ENCODE data around the gene TPSB2. TPM values are rescaled to one million over a fixed set of nuclear protein-coding genes. Genes with fewer than 3 reads are reported as not detected.

The TPSB2 gene
- total and polyA plus RNA-seq, 2 experiments from 2014 or later: not detected

DNA sequence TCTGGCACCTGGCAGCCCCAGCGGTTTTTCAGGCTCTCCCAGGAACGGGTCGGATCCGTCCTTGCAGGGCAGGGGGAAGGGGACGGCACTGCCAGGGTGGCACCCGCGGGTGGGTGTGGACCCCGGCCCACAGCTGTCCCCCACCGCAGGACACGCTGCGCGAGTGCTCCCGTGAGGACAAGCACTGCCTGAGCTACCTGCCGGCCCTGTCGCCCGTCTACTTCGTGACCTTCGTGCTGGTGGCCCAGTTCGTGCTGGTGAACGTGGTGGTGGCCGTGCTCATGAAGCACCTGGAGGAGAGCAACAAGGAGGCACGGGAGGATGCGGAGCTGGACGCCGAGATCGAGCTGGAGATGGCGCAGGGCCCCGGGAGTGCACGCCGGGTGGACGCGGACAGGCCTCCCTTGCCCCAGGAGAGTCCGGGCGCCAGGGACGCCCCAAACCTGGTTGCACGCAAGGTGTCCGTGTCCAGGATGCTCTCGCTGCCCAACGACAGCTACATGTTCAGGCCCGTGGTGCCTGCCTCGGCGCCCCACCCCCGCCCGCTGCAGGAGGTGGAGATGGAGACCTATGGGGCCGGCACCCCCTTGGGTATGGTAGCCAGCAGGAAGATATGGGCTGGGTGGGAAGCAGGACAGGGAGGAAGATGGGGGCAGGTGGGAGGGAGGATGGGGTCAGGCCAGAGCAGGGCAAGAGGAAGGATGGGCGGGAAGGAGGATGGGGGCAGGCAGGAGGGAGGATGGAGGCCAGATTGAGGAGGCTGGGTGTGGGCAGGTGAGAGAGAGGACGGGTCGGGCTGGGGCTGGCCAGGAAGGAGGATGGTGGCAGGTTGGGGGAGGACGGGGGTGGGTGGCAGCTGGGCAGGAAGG, 11.7 kb downstream of the TPSB2 start:
- H3K36me3 ChIP-seq (ENCODE audit: low read depth): no peaks in the 10 kb centered on the region
- in situ Hi-C loops (cut with MboI): no loop called here
- H3K4me3 ChIP-seq: no peak overlapping the region
- no peaks in the 10 kb centered on the region for H3K79me2 ChIP-seq (ENCODE audit: insufficient read depth)
- no peaks in the 10 kb centered on the region for H3K4me1 ChIP-seq (ENCODE audit: insufficient read depth)
- H3K9me3 ChIP-seq (ENCODE audit: low read depth): no peaks in the 10 kb centered on the region
- H3K9me2 ChIP-seq (ENCODE audit: insufficient read depth): no peaks in the 10 kb centered on the region
- no peak overlapping the region for H3K27ac ChIP-seq
- 81% methylated on average over 38 to 48 of the region's 49 CpGs for WGBS, 2 experiments (ENCODE audit: low coverage in 1 of 2, low lambda C conversion rate in 2 of 2, missing lambda C conversion rate in 2 of 2)
- no peaks in the 10 kb centered on the region for H3K27me3 ChIP-seq (replicated peaks; ENCODE audit: insufficient read depth)
- H3K4me2 ChIP-seq (ENCODE audit: unreplicated experiment): no peak overlapping the region
- H4K20me1 ChIP-seq (ENCODE audit: insufficient read depth): no peaks in the 10 kb centered on the region
- H3K9ac ChIP-seq: no peak overlapping the region
- no peaks in the 10 kb centered on the region for H3F3A ChIP-seq (ENCODE audit: insufficient read depth)
- no peak for DNase-seq
- TF ChIP-seq EZH2phosphoT487 (IDR thresholded peaks at IDR 0.05; ENCODE audit: insufficient read depth, low read depth) (no peak), EZH2 (IDR thresholded peaks at IDR 0.05; ENCODE audit: insufficient read depth, poor library complexity, severe bottlenecking) (no peak)
- H2AFZ ChIP-seq: no peak overlapping the region

DNA sequence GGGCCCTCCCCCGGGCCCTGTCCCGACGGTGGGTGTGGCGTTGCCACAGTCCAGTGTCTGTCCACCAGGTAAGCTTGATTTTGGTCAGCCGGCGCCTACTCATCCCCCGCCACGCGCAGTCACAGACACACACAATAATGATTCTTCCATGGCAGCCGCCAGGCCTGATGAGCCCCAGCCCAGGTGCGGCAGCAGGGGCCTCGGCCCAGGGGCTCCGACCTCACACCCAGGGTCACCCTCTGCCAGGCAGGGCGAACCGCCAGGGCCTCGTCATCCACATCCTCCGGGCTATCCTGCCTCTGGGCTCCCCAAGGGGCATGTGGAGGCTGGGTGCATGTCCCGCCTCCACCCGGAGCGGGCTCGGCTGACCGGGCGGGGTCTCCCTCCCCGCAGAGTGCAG, 12.5 kb downstream of the TPSB2 start:
- H4K20me1 ChIP-seq (ENCODE audit: insufficient read depth): no peaks in the 10 kb centered on the region
- TF ChIP-seq EZH2phosphoT487 (IDR thresholded peaks at IDR 0.05; ENCODE audit: insufficient read depth, low read depth): no peak
- no peak for TF ChIP-seq EZH2 (IDR thresholded peaks at IDR 0.05; ENCODE audit: insufficient read depth, poor library complexity, severe bottlenecking)
- H3K9me2 ChIP-seq (ENCODE audit: insufficient read depth): no peaks in the 10 kb centered on the region
- no peak for DNase-seq
- H3K27ac ChIP-seq: no peak overlapping the region
- no peaks in the 10 kb centered on the region for H3F3A ChIP-seq (ENCODE audit: insufficient read depth)
- H3K36me3 ChIP-seq (ENCODE audit: low read depth): no peaks in the 10 kb centered on the region
- no peaks in the 10 kb centered on the region for H3K4me1 ChIP-seq (ENCODE audit: insufficient read depth)
- in situ Hi-C loops (cut with MboI): no loop called here
- no peak overlapping the region for H3K4me3 ChIP-seq
- no peaks in the 10 kb centered on the region for H3K79me2 ChIP-seq (ENCODE audit: insufficient read depth)
- H3K27me3 ChIP-seq (replicated peaks; ENCODE audit: insufficient read depth): no peaks in the 10 kb centered on the region
- no peak overlapping the region for H3K9ac ChIP-seq
- WGBS, 2 experiments (ENCODE audit: low coverage in 1 of 2, low lambda C conversion rate in 2 of 2, missing lambda C conversion rate in 2 of 2): 78 to 79% methylated on average over 23 to 24 of the region's 24 CpGs
- H2AFZ ChIP-seq: no peak overlapping the region
- H3K9me3 ChIP-seq (ENCODE audit: low read depth): no peaks in the 10 kb centered on the region
- H3K4me2 ChIP-seq (ENCODE audit: unreplicated experiment): no peak overlapping the region

DNA sequence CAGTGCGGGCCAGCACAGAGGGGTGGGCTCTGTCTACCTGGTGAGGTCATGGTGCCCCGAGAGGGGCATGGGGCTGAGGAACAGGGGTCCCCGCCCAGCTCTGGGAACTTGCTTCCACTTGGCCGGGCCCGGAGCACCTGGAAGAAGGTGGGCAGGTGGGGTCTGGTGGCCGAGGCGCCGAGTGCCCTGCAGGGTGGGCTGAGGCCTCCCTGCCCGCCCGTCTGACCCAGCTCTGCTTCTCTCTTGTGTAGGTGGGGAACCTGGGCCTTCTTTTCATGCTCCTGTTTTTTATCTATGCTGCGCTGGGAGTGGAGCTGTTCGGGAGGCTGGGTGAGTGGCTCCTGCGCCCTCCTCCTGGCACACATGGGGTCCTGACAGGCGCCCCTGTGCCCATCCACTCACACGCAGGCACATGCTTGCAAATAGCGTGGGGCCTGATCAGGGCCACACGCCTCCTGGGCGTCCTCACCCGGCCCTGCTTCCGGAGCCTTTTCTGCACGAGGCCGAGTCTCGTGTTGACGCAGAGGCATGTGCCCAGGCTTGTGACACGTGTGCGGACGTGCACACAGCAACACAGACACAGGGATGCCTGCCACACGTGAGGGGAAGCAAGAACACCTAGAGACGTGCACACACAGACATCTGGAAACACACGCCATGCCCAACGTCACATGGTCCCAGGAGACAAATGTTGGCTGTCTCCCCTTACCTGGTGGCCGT, 13.1 kb downstream of the TPSB2 start:
- 61 to 65% methylated on average over 27 of the region's 32 CpGs for WGBS, 2 experiments (ENCODE audit: low coverage in 1 of 2, low lambda C conversion rate in 2 of 2, missing lambda C conversion rate in 2 of 2)
- no peak overlapping the region for H3K27ac ChIP-seq
- H3K4me1 ChIP-seq (ENCODE audit: insufficient read depth): no peaks in the 10 kb centered on the region
- in situ Hi-C loops (cut with MboI): no loop called here
- no peaks in the 10 kb centered on the region for H3F3A ChIP-seq (ENCODE audit: insufficient read depth)
- TF ChIP-seq EZH2 (IDR thresholded peaks at IDR 0.05; ENCODE audit: insufficient read depth, poor library complexity, severe bottlenecking) (no peak), EZH2phosphoT487 (IDR thresholded peaks at IDR 0.05; ENCODE audit: insufficient read depth, low read depth) (no peak)
- no peak overlapping the region for H3K9ac ChIP-seq
- no peaks in the 10 kb centered on the region for H4K20me1 ChIP-seq (ENCODE audit: insufficient read depth)
- H3K9me2 ChIP-seq (ENCODE audit: insufficient read depth): no peaks in the 10 kb centered on the region
- no peak overlapping the region for H2AFZ ChIP-seq
- H3K27me3 ChIP-seq (replicated peaks; ENCODE audit: insufficient read depth): no peaks in the 10 kb centered on the region
- H3K9me3 ChIP-seq (ENCODE audit: low read depth): no peaks in the 10 kb centered on the region
- H3K4me3 ChIP-seq: no peak overlapping the region
- DNase-seq: no peak
- H3K36me3 ChIP-seq (ENCODE audit: low read depth): no peaks in the 10 kb centered on the region
- no peaks in the 10 kb centered on the region for H3K79me2 ChIP-seq (ENCODE audit: insufficient read depth)
- H3K4me2 ChIP-seq (ENCODE audit: unreplicated experiment): no peak overlapping the region

DNA sequence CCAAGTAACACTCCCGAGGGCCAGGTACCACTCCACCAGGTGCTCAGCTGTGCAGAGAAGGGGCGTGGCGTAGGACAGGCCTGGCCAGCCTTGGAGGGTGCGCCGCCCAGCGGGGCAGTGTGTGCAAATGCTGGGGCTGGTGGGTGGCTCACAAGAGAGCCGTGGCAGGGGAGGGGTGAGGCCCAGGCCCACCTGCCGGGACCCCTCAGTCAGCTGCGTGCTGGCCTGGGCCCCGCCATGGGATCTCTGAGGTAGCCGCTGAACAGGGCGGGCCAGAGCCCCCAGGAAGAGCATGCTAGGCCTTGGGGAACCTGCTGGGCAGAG, 13.7 kb downstream of the TPSB2 start:
- in situ Hi-C loops (cut with MboI): no loop called here
- 79 to 80% methylated on average over 12 of the region's 12 CpGs for WGBS, 2 experiments (ENCODE audit: low coverage in 1 of 2, low lambda C conversion rate in 2 of 2, missing lambda C conversion rate in 2 of 2)
- H4K20me1 ChIP-seq (ENCODE audit: insufficient read depth): no peaks in the 10 kb centered on the region
- H3K4me1 ChIP-seq (ENCODE audit: insufficient read depth): no peaks in the 10 kb centered on the region
- H2AFZ ChIP-seq: no peak overlapping the region
- no peaks in the 10 kb centered on the region for H3K9me3 ChIP-seq (ENCODE audit: low read depth)
- TF ChIP-seq EZH2 (IDR thresholded peaks at IDR 0.05; ENCODE audit: insufficient read depth, poor library complexity, severe bottlenecking) (no peak), EZH2phosphoT487 (IDR thresholded peaks at IDR 0.05; ENCODE audit: insufficient read depth, low read depth) (no peak)
- H3K27me3 ChIP-seq (replicated peaks; ENCODE audit: insufficient read depth): no peaks in the 10 kb centered on the region
- no peak overlapping the region for H3K4me2 ChIP-seq (ENCODE audit: unreplicated experiment)
- no peaks in the 10 kb centered on the region for H3K9me2 ChIP-seq (ENCODE audit: insufficient read depth)
- H3K9ac ChIP-seq: no peak overlapping the region
- H3K36me3 ChIP-seq (ENCODE audit: low read depth): no peaks in the 10 kb centered on the region
- no peaks in the 10 kb centered on the region for H3F3A ChIP-seq (ENCODE audit: insufficient read depth)
- H3K4me3 ChIP-seq: no peak overlapping the region
- no peak overlapping the region for H3K27ac ChIP-seq
- no peak for DNase-seq
- H3K79me2 ChIP-seq (ENCODE audit: insufficient read depth): no peaks in the 10 kb centered on the region

Data from GM23248 (cell line).